Osteoblast (primary cell): ENCODE data around the gene OBSCN. TPM values are rescaled to one million over a fixed set of nuclear protein-coding genes. Genes with fewer than 3 reads are reported as not detected.

Experiments used
- DNase-seq: peaks from one replicate; pipeline ENCODE4 v3.0.0; 2011; ENCODE audit warnings: low spot score, mixed read lengths; ENCODE audit not compliant: insufficient read length; ENCODE audit errors: missing footprints
- H2AFZ ChIP-seq: 2 replicates; pipeline ENCODE4 v1.6.0; 2011; ENCODE audit warnings: mild to moderate bottlenecking, low read length
- H3K27ac ChIP-seq: 2 replicates; pipeline ENCODE4 v1.5.1; 2011; ENCODE audit warnings: mild to moderate bottlenecking, low read depth, low read length, moderate library complexity
- H3K27me3 ChIP-seq: 2 replicates; pipeline ENCODE4 v1.6.0; 2012; ENCODE audit warnings: mild to moderate bottlenecking, control low read depth, inconsistent platforms, low read length, moderate library complexity; ENCODE audit not compliant: insufficient read depth
- H3K36me3 ChIP-seq: 2 replicates; pipeline ENCODE4 v1.5.1; 2011; ENCODE audit warnings: mild to moderate bottlenecking, low read length, control low read depth, moderate library complexity; ENCODE audit not compliant: insufficient read depth
- H3K4me1 ChIP-seq: 2 replicates; pipeline ENCODE4 v1.5.1; 2011; ENCODE audit warnings: mild to moderate bottlenecking, low read length, control low read depth, moderate library complexity; ENCODE audit not compliant: insufficient read depth
- H3K4me2 ChIP-seq: 2 replicates; pipeline ENCODE4 v1.6.0; 2011; ENCODE audit warnings: mild to moderate bottlenecking, low read length; ENCODE audit not compliant: insufficient read depth
- H3K4me3 ChIP-seq: fragments of 200-600 bp; sonication (generic); 3 replicates; pipeline ENCODE4 v1.5.1; 2012; ENCODE audit warnings: mild to moderate bottlenecking, low read length, inconsistent platforms; ENCODE audit not compliant: insufficient read depth
- H3K79me2 ChIP-seq: 2 replicates; pipeline ENCODE4 v1.6.0; 2012; ENCODE audit warnings: mild to moderate bottlenecking, low read length, control low read depth, inconsistent platforms; ENCODE audit not compliant: insufficient read depth
- H3K9me3 ChIP-seq: 2 replicates; pipeline ENCODE4 v1.5.1; 2011; ENCODE audit warnings: low read depth, low read length, control low read depth
- H4K20me1 ChIP-seq: 2 replicates; pipeline ENCODE4 v1.6.0; 2012; ENCODE audit warnings: mild to moderate bottlenecking, low read length, control low read depth; ENCODE audit not compliant: insufficient read depth
- CTCF ChIP-seq: IDR thresholded peaks from 2 replicates; pipeline ENCODE4 v1.5.1; 2011; ENCODE audit warnings: mild to moderate bottlenecking, low read depth, low read length, moderate library complexity; ENCODE audit errors: extremely low read depth
- total RNA-seq: library from RNA; depleted of rRNA; stranded (reverse); fragments of >200 nt; gene quantifications from 2 replicates; pipeline ENCODE4 v1.2.3, GENCODE V29; 2012

The OBSCN gene
- total RNA-seq, 1 donor = 2.9 TPM

- Histone ChIP-seq H2AFZ (no peak overlapping the region), H3K9me3 (no peaks in the 10 kb centered on the region), H3K4me3 (no peak overlapping the region), H3K27ac (no peak overlapping the region), H3K79me2 (no peaks in the 10 kb centered on the region), H3K4me1 (no peaks in the 10 kb centered on the region), H3K36me3 (no peaks in the 10 kb centered on the region), H4K20me1 (no peaks in the 10 kb centered on the region), H3K27me3 (no peaks in the 10 kb centered on the region), H3K4me2 (no peak overlapping the region)
- DNase-seq = peak; percentile 63
- no peak for TF ChIP-seq CTCF
Measured at GRCh38 chr1:228352677-228353481, 145.0 kb downstream of the OBSCN start.

DNA sequence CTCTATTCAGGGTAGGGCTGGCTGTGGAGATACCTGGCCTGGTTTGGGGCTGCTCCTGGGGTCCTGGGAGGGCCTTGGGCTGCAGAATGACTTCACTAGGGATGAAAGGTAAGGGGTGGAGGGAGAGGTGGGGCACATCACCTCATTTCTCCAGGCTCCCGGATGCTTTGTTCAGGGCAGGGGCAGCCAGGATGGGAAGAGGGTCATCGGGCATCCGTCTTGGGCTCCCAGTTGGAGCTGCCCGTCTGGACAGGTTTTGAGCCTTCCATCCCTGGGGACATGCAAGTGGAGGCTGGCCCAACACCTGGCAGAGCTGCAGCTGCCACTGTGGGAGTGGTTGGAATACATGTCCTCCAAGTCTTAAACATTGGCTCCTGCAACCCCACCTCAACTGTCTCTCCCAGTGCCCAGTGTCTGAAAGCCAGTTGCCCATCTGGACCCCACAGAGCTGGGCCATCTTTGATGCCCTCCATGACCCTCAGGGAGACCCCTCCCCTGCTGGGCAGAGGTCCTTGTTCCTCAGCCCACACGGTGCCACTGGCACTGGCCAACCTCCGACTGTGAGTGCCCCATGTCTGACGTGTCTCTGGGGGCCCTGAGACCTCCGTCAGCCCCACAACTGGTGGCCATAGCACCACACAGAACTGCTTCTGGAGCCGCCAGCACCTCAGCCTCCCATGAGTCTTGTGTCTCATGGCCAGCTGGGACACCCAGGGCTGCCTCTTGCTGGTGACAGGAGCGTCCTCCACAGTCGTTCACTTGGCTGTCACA is 145.9 kb downstream of the OBSCN start:
- Histone ChIP-seq H3K9me3 (no peaks in the 10 kb centered on the region), H2AFZ (no peak overlapping the region), H3K36me3 (no peaks in the 10 kb centered on the region), H4K20me1 (no peaks in the 10 kb centered on the region), H3K27ac (no peak overlapping the region), H3K27me3 (no peaks in the 10 kb centered on the region), H3K4me2 (no peak overlapping the region), H3K4me3 (no peak overlapping the region), H3K4me1 (no peaks in the 10 kb centered on the region), H3K79me2 (no peaks in the 10 kb centered on the region)
- no peak for TF ChIP-seq CTCF
- no peak for DNase-seq

DNA sequence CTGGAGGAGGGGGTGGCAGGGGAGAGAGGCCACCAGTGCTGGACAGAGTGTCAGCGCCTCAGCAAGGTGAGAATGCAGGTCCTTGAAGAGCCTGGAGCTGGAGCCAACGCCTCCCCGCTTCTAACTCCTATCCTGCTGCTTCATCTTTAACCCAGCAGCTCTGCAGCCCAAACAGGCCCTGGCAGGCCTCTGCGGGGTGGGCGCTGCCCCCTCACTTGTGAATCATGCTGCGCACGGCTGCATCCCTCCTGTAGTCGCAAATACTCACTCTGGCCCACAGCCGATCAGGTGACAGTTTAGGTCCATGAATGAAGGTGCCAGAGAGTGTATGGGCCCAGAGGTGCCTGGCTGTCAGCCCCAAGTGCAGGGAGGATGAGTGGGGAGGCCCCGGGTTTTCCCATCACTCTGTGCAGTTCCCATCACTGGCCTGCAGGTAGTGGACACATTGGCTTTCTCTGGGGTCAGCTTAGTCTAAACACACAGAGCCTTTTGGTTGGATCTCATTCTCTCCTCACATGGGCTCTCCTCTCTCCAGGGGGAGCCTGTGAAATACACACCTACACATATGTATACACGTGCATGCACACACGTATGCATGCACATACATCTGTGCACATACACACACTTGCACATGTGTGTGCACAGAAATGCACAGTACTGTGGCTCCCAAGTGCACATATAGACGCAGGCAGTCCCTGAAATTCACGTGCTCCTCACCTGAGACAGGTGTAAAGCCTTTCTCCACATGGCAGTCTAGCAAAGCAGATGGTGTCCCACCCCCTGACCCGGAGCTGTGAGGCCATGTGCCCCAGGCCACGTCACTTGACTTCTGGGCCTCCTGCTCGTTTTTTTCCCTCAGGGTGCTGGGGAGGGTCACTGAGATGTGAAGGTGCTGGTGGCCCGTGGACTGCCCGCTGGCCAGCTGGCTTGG is 146.8 kb downstream of the OBSCN start:
- H3K36me3 ChIP-seq = no peaks in the 10 kb centered on the region
- H3K79me2 ChIP-seq = no peaks in the 10 kb centered on the region
- H3K9me3 ChIP-seq = no peaks in the 10 kb centered on the region
- H2AFZ ChIP-seq = no peak overlapping the region
- no peak overlapping the region for H3K27ac ChIP-seq
- no peaks in the 10 kb centered on the region for H3K27me3 ChIP-seq
- H4K20me1 ChIP-seq = no peaks in the 10 kb centered on the region
- H3K4me1 ChIP-seq = no peaks in the 10 kb centered on the region
- no peak for TF ChIP-seq CTCF
- no peak overlapping the region for H3K4me2 ChIP-seq
- no peak overlapping the region for H3K4me3 ChIP-seq
- DNase-seq = no peak
